HG03571 (cell line): ENCODE results near the gene DHRS2.

Experiments
- ATAC-seq: cut with Tn5 transposase; IDR thresholded peaks from one replicate; pipeline ENCODE4 v1.9.1; 2021; ENCODE audit not compliant: unreplicated experiment

Gene DHRS2

DNA sequence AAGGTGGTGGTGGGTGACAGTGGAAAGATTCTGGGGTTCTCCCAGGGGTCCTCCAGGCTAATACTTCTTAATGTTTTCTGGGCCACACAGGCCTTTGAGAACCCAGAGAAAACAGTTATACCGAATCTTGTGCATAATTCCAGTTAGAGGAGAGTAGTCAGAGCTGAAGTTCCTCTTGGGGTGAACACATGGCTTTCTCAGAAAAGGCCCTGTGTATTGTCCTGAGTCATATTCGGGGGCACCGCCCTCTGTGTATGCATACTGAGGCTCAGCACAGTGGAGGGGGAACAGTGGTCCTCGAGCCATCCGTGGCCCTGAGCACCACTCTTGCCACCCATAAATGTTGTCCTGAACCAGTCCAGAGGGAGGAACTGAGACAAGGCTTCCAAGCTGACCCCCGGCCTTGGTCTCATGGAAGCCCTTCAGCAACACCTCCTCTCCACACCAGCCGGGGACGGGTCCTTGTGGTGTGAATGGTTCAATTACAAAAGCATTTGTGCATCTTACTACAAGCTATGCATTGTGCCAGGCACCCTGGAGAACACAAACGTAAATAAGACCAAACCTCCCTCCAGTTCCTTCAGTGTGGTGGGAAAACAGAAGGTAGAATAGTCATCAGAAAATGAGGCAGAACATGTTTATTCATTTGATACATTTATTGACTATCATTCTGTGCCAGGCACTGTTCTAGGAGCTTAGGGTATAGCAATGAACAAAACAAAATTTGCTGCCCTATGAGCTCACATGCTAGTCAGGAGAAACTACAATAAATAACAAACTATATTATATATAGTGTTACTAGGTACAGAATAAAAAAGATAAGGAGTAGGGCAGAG is 9.9 kb downstream of the DHRS2 start:
- ATAC-seq, result no peak

DNA sequence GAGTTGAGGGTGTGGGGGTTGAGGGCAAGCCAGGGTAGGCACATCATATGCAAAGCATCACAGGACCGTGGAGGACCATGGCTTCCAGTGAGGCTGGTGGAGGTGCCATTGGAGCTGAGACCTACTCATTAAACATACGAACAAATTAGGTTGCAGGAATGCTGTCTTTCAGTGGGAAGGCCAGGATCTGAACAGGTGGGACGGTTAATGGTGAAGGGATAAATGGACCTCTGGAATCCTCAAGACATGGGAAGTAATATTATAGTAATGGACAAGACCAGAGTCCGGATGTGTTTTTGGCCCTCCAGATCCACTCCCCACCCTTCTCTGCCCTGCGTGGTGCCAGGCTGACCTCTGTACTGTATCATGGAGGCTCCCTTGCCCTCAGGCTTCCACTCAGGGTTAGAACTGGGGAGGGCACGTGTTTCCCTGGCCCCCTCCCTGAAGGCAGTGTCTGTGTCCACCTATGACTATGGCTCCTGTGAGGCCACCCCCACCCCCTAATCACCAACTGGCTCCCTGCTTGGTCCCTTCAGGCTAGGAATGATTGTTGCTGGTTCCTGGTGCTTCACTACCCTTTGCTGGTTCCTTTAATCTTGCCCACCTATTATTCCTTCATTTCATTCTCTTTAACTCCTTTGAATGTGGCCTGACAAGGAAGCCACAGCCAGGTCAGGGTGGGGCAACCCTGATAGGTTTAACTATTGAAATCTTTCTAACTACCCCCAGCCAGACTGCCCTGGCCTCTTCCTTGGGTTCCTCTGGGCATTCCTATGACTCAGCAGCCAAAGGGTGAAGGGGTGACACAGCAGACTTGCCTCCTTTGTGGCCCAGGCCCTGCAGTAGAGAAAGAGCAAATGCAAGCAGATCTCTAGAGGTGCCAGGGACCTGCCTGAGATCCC is 10.7 kb downstream of the DHRS2 start:
- ATAC-seq, result no peak

DNA sequence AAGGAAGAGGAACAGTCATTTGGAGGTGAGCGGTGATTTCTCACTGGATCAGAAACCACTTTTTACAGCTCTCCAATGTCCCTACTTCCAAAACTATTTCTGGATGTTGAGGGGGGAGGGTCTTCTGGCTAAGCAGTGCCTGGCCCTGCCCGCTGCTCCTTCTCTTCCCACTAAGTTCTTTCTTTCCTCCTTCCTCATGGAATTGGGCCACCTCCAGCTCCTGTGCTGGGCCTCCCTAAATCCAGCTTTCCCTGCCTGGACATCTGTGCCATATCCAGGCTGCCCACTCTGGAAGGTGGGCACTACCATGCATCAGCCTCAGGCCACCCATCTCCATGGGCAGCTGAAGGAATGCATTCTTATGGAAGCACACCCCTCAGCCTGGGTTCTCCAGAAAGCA is 11.5 kb downstream of the DHRS2 start:
- no peak for ATAC-seq

DNA sequence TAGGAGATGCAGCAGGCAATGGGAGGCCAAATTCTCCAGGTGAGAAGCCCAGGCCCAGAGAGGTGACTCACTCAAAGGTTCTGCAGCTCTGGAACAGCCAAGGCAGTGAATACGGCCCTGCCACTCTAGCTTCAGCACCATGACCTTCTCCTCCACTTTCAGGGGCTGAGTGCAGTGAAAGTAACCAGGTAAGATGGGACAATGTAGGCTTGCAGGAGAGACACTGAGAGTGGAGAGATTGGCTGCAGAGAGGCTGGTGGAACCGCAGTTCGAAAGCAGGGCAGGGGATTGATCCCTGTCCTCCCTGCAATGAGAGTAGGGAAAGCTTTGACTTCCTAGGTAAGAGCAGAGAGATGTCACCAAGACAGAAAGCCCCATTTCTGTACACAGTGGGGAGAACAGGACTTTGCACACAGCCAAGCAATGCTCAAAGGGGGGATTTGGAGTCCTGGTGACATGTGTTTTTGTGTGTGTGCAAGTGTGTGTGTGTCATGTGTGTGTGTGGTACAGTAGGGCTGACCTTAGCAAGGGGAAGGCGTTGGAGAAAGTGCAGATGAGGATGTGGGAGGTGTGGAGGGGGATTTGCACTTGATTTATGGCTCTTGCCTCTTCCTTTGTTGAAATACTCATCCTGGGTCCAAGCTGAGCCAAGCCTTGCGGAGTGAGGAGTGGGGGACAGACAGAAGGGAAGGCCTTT is 12.7 kb downstream of the DHRS2 start:
- no peak for ATAC-seq

DNA sequence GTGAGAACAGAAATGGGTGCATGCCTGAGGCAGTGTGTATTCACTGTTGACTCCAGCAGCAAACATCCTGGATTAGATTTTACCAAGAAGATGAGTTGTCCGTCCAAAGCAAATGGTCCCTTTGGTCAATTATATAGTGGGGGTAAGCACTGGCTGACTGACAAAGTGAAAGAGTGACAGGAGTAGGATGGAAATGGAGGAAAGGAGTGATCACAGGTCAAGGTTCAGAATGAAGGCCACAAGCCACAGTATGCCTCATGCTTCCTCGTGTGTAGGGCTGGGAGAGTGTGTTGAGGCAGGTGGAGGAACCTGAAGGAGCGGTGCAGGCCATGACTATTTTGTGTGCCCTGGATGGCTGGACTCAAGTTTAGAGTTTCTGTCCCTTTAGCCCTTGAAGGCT is 14.3 kb downstream of the DHRS2 start:
- ATAC-seq, result no peak

DNA sequence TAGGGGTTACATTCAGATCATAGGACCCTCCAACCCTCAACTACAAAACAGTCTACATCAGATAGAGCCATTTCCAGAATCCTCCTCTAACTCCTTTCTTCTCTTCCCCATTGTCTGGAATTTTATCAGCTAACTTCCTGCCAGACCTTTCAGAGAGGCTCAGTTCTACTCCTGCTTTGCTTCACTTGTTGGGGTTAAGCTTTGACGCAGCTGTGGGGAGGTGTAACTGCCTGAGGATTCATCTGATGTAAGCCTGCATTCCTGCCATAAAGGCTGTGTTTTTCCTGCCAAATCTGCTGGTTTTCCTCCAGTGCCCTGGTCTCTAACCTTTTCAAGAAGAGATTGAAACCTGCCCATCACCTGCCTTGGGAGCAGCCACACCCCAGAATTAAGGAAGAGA is 16.9 kb downstream of the DHRS2 start:
- ATAC-seq, result no peak

DNA sequence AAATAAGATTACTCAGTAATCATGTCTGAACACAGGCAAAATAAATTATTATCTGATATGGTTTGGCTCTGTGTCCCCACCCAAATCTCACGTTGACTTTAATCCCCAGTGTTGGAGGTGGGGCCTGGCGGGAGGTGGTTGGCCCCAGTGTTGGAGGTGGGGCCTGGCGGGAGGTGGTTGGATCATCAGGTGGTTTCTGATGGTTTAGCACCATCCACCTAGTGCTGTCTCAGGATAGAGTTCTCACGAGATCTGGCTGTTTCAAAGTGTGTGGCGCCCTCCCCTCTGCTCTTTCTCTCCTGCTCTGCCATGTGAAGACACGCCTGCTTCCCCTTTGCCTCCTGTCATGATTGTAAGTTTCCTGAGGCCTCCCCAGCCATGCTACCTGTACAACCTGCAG is 18.1 kb downstream of the DHRS2 start:
- no peak for ATAC-seq

DNA sequence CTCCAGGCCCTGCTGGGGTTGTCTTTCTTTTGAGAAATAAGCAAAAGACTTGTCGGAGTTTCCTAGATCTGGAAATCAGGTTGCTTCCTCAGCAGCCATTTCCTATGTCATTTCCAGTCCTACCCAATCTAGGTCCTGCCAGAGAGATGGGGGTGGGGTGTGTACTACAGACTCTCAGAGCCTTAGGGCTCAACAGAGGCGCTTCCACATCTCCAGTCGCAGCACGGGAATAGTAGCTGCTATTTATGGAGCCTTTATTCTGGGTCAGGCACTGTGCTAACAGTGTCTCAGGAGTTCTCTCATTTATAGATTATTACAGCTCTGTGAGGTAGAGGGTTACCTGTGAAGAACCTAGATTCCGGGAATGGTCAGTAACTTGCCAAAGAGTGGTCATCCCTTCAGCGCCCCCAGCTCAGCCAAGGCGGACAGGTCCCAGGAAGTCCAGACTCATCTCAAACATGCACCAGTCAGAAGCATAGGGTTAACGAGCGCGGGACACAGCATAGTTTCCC is 21.9 kb downstream of the DHRS2 start:
- ATAC-seq, result no peak

DNA sequence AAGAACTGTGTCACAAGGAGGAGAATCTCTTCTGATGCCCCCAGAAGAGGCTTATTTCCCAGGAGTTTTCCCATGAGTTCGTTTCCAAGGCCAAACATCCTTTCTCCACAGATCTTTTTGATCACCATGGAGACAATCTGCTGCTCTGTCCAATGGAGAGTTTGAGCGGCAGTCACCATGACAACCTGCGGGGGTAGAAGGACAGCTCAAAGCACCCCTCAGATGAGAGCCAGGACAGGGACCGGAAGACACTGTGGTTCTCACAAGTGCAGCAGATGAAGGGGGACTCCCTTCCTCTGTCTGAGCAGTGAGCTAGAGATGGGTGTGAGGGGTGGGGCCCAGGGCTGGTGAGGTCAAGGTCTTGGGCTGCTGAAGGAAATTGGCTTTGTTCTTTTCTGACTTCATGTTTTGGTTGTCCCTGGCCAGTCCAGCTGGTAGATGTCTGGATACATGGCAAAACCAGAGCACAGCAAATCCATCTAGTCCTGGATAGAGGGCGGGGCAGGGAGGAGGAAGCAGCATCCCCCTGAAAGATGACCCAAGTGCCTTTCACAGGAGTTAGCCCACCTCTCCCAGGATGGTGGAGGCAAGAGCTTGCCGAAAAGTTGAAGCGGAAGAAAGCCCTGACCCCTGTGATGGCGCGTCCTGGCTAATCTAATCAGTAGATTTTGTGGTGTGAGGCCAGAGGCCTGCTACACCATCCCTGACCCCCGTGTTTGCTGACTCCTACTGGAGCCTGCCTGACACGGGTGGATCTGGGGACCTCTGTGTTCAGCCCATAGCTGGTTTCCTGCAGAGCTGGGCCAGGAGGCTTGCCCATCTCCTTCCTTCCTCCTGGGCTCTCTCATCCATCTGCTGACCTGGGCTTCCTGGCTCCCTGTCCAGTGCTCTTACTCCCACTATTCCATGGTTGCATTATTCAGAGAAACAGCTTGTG is 24.4 kb downstream of the DHRS2 start:
- no peak for ATAC-seq

DNA sequence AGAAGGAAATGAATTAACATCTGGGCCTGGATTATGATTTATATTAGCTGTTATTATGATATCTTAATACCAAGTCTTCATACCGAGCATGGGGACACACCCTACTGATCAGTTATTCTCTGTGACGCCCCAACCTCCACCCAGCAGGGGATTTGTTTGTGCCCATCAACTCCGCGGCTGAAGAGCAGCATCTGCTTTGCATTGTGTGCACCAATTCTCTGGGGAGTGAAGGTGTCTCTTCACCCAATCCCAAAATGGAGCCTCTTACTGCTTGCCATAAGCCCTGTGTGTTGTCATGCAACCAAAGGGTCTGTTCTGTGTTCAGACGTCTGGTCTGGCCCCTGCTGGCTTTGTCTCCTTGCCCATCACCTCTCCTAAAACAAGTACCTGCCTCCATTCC is 25.4 kb downstream of the DHRS2 start:
- no peak for ATAC-seq

DNA sequence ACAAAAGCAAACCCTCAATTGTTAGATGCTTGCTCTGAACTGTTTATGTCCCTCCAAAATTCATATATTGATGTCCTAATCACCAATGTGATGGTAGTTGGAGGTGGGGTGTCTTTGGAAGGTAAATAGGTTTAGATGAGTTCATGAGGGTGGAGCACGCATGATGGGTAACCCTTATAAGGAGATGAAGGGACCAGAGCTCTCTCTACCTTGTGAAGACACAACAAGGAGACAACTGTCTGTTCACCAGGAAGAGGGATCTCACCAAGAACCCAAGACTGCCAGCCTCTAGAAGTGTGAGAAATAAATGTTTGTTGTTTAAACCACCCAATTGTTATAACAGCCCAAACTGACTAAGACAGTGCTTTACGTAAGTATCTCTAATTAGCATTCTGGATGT is 27.0 kb downstream of the DHRS2 start:
- ATAC-seq, result no peak

DNA sequence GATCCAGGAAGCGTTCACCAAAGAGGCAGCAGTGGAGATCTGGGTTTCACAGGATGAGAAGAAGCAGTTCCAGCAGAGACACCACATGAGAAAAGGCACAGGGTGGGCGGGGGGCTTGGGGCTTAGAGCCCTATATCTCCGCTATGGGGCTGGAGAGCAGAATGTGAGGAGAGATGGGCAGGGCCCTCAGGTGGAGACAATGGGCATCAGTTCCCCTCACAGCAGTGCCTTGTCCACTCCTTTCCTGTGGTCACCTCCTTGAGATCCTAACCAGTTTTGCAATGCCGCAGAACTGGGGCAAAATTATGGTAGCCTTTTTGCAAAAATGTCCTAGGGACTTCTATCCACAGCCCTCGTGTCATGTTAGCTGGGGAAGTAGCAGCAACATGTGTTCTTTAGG is 27.5 kb downstream of the DHRS2 start:
- ATAC-seq, result no peak

DNA sequence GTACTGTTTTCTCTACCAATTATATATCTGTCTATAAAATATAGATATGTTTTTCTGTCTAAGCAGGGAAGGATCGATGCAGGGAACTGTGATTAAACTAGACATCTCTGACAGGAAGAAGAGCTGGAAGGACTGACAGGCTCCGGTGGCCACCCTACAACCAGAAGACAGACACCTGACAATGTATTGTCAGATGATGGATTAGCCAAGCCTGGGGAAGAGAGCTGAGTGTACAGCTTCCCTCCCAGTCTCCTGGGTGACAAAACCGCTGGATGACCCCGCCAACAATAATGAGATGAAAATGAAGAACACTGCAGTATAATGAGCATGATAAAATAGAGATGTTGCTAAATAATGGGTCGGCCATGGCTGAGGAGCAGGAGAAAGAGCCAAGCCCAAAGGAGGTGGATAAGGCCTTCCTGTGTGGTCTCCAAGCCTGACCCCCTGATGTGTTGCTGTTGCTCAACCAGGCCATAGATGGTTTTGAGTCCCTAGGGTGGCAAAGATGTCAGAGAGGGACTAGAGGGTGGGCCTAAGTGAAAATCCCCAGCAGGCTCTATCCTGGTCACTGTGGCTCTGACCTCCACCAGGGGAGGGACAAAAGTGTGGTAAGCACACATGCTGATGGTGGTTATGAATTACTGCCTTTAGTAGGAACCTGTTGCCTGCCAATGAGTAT is 28.2 kb downstream of the DHRS2 start:
- no peak for ATAC-seq

DNA sequence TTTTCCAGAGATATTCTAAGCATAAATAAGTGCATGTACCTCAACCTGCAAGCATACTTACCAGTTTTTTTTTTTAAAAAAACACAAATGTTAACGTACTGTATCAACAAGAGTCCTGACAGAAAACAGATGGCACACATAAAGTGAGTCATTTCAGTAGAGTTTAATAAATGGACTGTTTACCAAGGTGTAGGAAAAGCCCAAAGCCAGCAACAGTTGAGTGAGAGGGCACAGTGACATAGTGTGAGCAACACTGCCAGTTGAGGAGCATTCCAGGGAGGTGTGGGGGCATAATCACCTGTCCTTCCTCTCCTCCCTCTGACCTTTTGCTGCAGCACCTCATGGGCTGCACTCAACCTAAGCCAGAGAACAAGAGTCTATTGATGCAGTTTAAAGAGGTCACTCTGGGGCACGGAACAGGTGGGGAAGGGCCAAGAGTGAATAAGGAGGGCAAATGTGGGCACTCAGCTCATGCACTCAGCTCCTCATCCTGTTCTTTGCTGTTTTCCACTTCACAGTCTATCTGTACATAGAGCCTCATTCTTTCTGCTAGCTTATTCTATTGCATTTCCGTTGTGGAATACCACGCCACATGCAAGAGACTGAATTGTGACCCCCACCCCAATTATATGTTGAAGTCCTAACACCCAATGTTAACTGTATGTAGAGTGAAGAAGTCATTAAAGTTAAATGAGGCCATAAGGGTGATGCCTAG is 29.3 kb downstream of the DHRS2 start:
- ATAC-seq, result no peak

DNA sequence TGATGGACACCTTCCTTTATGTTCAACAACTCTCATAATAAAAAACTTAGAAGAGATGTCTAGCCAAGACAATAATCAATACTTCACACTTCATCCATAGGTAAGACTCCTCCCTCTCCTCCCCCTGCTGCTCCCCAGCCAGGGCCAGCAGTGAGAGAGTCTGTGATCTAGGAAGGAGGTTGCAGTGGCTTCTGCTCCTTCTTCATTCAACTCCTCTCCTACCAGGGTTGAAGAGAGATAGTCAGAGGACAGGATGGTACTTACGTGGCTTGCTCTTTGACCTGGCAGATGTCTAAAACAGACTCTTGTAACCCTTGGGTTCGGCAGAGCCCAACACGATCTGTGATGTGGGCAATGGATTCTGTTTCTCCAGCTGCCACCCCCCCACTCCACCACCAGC is 31.0 kb downstream of the DHRS2 start:
- ATAC-seq, result no peak

DNA sequence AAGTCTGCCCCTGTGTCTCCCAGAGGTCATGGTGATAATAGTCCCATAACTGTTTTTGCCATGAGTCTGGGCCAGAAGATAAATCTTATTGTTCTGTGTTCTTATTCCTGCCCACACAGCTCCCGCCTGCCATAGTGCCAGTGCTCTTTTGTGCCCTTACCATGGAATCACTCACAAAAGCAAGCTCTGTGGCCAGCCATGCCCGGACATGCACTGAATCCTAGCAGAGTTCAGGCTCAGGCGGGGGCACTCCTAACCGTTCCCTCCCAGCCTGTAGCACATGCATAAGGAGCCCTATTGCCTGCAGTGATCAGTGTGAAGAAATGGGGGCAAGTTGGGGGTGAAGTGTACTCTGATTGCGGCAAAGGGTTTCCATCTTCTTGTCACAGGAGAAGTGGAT is 33.3 kb downstream of the DHRS2 start:
- ATAC-seq, result no peak

DNA sequence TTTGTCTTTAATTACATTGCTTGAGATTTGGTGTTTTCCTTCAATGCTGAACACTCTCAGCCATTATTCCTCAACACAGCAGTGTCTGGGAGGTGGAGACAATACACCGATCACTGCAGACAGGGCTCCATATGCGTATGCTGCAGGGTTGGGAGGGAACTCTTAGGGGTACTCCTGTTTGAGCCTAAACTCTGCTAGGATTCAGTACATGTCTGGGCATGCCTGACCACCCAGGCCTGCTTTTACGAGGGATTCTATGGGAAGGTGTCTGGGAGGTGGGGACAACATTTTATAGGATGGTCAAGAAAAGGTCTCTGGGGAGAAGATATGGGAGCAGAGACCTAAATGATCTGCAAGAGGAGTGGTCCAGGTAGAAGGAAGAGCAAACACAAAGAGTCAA is 34.3 kb downstream of the DHRS2 start:
- no peak for ATAC-seq

DNA sequence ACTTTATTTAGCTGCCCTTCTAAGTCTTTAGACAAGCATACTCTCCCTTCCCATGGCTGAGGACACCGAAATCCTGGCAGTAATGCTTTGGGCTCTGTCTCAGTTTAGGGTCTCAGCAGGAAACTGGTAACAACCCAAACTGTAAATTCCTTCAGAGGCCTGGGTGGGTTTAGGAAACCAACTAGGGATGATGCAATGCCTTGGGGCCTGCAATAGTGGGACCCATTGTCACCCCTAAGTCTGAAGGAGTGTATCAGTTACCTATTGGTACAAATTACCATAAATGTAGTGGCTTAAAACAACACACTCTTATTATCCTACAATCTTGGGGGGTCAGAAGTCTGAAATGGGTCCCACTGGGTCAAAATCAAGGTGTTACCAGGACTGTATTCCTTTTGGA is 36.0 kb downstream of the DHRS2 start:
- no peak for ATAC-seq

DNA sequence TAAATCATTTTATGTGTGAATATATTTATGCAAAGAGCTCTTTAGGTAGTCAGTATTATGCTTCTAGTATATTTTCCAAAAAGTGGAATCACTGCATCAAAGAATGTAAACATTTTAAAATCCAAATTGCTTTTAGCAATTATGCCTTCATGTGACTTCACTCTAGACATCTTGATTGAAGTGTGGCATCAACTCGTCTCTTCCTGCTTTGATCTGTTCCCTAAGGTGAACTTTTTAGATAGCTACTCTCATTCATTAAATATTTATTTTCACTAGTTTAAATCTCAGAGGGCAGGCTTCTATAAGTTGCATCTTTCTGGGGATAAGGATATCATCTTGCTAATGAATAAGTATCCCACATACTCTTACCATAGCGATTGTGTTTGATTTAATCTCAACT is 39.2 kb downstream of the DHRS2 start:
- no peak for ATAC-seq
